Thoracic aorta (tissue), 2 donors: ENCODE measurements around the gene SLC13A3. TPM values are rescaled to one million over a fixed set of nuclear protein-coding genes. Genes with fewer than 3 reads are reported as not detected.

ENCODE experiments used
- ATAC-seq: fragments of 150-250 bp; one replicate; pipeline ENCODE4 v1.8.0; 2017; ENCODE audit warnings: low read depth; ENCODE audit not compliant: insufficient number of reproducible peaks, low FRiP score
- DNase-seq: peaks from one replicate; pipeline ENCODE4 v3.0.0-alpha.2; 2020; ENCODE audit warnings: low spot score
- H3K27ac ChIP-seq, 2 donors: fragments of 200-600 bp; sonication (generic); 1 replicate in 1 of 2; 2 replicates in 1 of 2; pipeline ENCODE4 v1.5.1; 2016; ENCODE audit warnings: mild to moderate bottlenecking in 2 of 2, moderate library complexity in 2 of 2
- H3K27me3 ChIP-seq: fragments of 200-600 bp; sonication (generic); replicated peaks from 2 replicates; pipeline ENCODE4 v1.6.0; 2016; ENCODE audit warnings: mild to moderate bottlenecking; ENCODE audit not compliant: insufficient read depth
- H3K36me3 ChIP-seq: fragments of 200-600 bp; sonication (generic); one replicate; pipeline ENCODE4 v1.5.1; 2016
- H3K4me1 ChIP-seq, 2 donors: fragments of 200-600 bp; sonication (generic); 1 replicate in 1 of 2; 2 replicates in 1 of 2; pipeline versions ENCODE4 v1.5.1 to v1.6.0; 2016; ENCODE audit warnings: low read depth in 2 of 2, mild to moderate bottlenecking in 1 of 2; ENCODE audit not compliant: control insufficient read depth in 1 of 2
- H3K4me3 ChIP-seq: fragments of 200-600 bp; sonication (generic); 2 replicates; pipeline ENCODE4 v1.5.1; 2016; ENCODE audit warnings: mild to moderate bottlenecking
- H3K9me3 ChIP-seq: fragments of 200-600 bp; sonication (generic); 2 replicates; pipeline ENCODE4 v1.5.1; 2016
- total RNA-seq, 2 donors: library from RNA; depleted of rRNA; stranded (reverse); fragments of >200 nt; gene quantifications; one replicate each; pipeline versions ENCODE4 v1.1.0 to v1.2.3, GENCODE V29; 2016
- TF ChIP-seq, protein P1 (sequence below): fragments of 200-600 bp; sonication (generic); IDR thresholded peaks from one replicate; pipeline ENCODE4 v1.5.1; 2019; ENCODE audit warnings: antibody characterized with exemption

SLC13A3 gene
- total RNA-seq, 2 donors from 2014 or later: 3.2 to 4.9 TPM

DNA sequence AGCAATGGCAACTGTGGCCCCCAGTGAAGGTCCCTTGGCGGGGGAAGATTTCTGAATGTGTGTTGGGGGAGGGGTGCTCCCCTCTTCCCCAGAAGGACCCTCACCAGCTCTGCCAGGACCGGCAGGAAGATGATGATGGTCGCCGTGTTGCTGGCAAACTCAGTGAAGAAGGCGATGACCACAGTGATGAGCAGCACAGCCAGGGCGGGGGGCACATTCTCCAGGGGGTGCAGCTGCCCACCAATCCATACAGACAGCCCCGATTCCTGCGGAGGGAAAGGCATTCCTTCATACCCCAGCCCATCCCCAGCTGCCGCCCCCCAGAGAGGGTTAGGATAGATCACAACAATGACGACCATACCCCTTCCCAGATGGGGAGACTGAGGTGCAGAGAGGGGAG is 85.1 kb downstream of the SLC13A3 start:
- Histone ChIP-seq H3K27me3 (no peaks in the 10 kb centered on the region), H3K9me3 (no peaks in the 10 kb centered on the region), H3K27ac (no peak overlapping the region), H3K4me3 (no peak overlapping the region), H3K36me3 (no peaks in the 10 kb centered on the region), H3K4me1 (peaks cover 7 to 10% of the 10 kb centered on the region in 2 donors)
- TF ChIP-seq, protein P1, sequence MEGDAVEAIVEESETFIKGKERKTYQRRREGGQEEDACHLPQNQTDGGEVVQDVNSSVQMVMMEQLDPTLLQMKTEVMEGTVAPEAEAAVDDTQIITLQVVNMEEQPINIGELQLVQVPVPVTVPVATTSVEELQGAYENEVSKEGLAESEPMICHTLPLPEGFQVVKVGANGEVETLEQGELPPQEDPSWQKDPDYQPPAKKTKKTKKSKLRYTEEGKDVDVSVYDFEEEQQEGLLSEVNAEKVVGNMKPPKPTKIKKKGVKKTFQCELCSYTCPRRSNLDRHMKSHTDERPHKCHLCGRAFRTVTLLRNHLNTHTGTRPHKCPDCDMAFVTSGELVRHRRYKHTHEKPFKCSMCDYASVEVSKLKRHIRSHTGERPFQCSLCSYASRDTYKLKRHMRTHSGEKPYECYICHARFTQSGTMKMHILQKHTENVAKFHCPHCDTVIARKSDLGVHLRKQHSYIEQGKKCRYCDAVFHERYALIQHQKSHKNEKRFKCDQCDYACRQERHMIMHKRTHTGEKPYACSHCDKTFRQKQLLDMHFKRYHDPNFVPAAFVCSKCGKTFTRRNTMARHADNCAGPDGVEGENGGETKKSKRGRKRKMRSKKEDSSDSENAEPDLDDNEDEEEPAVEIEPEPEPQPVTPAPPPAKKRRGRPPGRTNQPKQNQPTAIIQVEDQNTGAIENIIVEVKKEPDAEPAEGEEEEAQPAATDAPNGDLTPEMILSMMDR: no peak
- DNase-seq (no peak), ATAC-seq (no peak)

DNA sequence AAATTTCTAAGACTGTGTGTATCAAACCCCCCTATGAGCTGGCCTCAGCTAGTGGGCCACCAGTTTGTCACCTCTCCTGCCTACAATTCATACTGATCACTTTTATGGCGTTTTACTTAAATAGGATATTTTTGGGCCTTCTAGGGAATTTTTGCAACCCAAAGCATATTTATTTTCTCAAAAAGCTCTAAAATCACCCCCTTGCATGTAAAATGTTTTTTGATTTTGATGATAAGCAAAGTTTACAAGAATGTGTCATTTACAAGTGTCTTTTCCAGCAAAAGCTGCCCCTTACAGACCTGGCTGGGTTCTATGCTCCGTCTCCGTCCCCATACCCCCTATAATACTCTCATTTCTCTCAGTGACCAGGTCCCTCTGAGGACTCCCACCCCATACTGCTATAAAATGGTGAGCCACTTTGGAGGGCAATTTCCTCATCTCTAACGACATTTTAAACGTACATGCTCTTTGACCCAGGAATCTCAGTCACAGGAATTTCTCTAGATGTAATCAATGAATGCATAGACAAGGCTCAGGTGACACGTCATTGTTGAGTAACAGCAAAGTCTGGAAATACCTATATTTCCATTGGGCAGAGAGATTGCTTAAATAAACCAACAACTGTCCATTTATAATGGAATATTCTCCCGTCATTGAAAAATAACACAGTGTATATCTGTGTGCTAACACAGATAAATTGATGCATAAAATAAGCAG is 86.9 kb downstream of the SLC13A3 start:
- H3K36me3 ChIP-seq: no peaks in the 10 kb centered on the region
- TF ChIP-seq, protein P1: no peak
- H3K9me3 ChIP-seq: no peaks in the 10 kb centered on the region
- DNase-seq (no peak), ATAC-seq (no peak)
- H3K27me3 ChIP-seq: no peaks in the 10 kb centered on the region
- H3K4me3 ChIP-seq: no peak overlapping the region
- no peak overlapping the region for H3K27ac ChIP-seq
- peaks cover 7 to 10% of the 10 kb centered on the region in 2 donors for H3K4me1 ChIP-seq

DNA sequence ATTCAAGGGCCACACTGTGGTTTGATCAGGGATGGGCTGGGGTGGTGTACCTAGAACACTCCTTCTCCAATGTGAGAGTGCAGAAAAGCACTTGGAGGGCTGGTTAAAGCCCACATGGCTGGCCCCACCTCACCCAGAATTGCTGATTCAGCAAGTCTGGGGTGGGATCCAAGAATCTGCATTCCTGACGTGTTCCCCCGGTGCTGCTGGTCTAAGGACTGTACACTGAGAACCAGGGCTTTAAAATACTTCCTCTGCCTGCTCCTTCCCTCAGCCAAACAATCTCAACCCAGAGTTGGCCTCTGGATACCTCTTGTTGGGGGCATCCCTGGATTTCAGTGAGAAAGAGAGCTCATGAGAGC is 87.4 kb downstream of the SLC13A3 start:
- H3K9me3 ChIP-seq: no peaks in the 10 kb centered on the region
- H3K27me3 ChIP-seq: no peaks in the 10 kb centered on the region
- H3K4me1 ChIP-seq: peaks cover 5 to 9% of the 10 kb centered on the region in 2 donors
- ATAC-seq: no peak
- no peaks in the 10 kb centered on the region for H3K36me3 ChIP-seq
- DNase-seq: no peak
- no peak overlapping the region for H3K27ac ChIP-seq
- TF ChIP-seq, protein P1: no peak
- H3K4me3 ChIP-seq: no peak overlapping the region

DNA sequence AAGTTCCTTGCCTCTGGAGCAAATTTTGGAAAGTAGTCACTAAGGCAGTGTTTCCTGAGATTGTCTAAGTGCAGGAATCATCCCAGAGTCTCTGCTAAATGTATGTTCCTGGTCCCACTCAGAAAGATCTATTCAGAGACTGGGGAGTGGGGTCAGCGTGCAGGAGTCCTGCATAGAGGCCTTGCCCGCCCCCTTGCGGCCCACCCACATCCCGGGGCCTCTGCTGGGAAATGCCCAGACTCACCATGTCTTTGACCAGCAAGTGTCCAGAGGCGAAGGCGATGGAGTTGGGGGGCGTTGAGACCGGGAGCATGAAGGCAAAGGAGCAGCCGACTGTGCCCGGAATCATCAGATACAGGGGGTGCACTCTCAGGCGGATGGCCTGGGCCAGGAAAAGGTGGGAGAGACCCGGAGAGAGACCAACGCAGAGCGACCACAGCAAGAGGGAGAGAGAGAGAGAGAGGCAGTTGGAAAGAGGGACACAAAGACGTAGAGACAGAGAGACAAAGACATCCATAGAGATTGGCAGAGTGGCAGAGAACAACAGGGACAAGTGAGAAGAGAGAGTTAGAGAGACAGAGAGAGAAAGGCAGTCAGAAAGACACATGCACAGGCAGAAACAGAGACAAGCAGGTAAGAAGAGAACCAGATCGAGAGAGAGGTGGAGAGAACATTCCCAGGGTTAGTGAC is 87.9 kb downstream of the SLC13A3 start:
- H3K4me1 ChIP-seq: peaks cover under 1 to 4% of the 10 kb centered on the region in 2 donors
- no peaks in the 10 kb centered on the region for H3K27me3 ChIP-seq
- peak overlapping the region; percentile 70 for H3K4me3 ChIP-seq
- H3K9me3 ChIP-seq: no peaks in the 10 kb centered on the region
- TF ChIP-seq, protein P1: no peak
- DNase-seq (no peak), ATAC-seq (no peak)
- H3K36me3 ChIP-seq: no peaks in the 10 kb centered on the region
- peak overlapping the region; percentile 55 to 68 for H3K27ac ChIP-seq

DNA sequence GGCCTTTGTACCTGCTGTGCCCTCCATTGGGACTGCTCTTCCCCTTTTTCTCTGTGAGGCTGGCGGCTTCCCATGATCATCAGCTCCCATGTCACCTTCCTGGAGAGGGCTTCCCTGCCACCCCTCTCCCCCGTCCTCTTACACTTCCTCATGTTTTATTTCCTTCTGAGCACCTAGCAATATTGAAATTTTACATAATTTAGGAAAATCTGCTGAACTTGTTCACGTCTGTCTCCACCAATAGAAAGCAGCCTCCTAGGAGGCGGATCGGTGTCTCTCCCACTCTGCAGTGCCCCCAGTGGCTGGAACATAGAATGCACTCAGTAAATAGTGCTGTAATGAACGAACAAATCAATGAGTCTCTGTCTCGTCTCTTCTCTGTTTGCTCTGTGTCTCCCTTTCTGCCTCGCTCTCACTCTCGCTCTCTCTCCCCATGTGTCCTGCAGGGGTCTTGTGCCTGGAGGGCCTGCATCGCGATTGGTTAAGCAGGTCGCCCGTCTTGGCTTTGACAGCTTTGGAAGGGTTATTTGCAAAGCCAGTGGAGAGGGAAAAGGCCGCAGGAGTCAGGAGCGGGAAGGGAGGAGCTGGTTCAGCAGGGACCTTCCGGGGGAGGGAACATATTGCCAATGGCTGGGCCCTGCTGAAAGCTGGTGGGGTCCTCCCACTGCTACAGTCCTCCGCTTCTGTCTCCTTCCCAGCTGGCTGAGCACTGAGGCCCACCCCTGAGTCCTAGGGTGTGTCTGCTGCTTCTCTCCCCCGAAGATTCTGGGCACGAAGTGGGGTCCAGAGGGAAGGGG is 88.7 kb downstream of the SLC13A3 start:
- peaks cover 0 to 4% of the 10 kb centered on the region in 2 donors for H3K4me1 ChIP-seq
- no peaks in the 10 kb centered on the region for H3K27me3 ChIP-seq
- DNase-seq: peak; percentile 40
- no peaks in the 10 kb centered on the region for H3K36me3 ChIP-seq
- H3K9me3 ChIP-seq: no peaks in the 10 kb centered on the region
- H3K4me3 ChIP-seq: peak overlapping the region; percentile 70
- TF ChIP-seq, protein P1: peak; percentile 91
- peak; percentile 71 for ATAC-seq
- H3K27ac ChIP-seq: peak overlapping the region; percentile 55 to 68
